ENCODE data around the gene CDK14.
"Not testable (repeated sequence)": the region's sequence is repeated elsewhere in the genome, so short reads cannot be mapped to it uniquely, and the experiment has no call there.

CDK14 gene

GRCh38 chr7:90715067-90715466, 118.9 kb downstream of the CDK14 start:
- no peak for DNase-seq

DNA sequence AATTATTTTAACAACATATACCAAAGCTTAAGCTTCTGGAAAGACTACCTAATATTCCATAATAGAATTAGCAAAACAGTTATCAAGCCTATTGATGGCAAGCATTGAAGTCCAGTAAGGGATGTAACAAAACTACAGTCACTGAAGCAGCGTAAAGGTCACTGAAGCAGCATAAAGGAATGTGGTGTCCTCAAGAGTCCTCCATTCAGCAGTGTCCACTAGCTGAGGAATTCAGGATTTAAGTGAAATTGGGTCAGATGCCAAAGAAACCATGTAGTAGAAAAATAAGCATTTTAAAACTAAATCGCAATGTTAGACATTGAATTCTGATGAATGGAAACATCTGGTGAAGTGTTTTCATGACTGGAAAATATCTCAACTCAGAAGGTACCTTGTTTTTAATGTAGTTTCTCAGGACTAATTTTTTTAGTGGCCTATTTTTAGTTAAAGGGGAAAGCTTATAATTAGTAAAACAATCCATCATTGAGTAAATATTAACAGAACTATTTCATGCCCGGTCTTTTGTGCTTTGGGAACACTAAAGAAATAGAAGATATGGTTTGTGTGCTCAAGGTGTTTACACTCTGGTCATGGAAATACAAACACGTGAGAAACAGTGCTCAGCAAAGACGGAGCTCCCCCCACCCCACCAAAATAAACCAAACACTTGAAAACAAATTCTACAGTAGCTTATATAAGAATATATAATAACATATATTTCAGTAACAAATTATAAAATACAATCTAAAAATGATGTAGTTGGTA, 121.4 kb downstream of the CDK14 start:
- no peak for DNase-seq

GRCh38 chr7:90719155-90719554, 123.0 kb downstream of the CDK14 start:
- DNase-seq, result no peak

GRCh38 chr7:90720984-90721760, 125.1 kb downstream of the CDK14 start:
- peak in 1 of 56 donors; percentile 9 for DNase-seq

GRCh38 chr7:90721869-90722431, 125.8 kb downstream of the CDK14 start:
- DNase-seq, result no peak

DNA sequence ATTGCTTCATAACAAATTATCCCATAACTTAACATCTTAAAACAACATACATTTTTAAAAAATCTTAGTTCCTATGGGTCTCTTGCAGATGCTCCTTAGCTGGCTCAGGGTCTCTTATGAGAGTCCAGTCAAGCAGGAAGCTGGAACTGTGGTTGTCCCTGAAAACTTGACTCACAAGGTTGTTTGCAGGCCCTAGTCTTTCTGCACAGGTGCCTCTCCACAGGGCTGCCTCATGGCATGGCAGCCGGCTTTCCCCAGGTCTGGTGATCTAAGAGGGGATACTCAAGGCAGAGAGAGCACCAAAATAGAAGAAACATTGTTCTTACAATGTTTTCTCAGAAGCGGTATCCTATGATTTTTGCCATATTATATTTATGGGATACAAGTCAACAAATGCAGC, 127.1 kb downstream of the CDK14 start:
- DNase-seq, result no peak

- DNase-seq, result no peak
These were observed 127.7 kb downstream of the CDK14 start for GRCh38 chr7:90723866-90724265.

GRCh38 chr7:90726120-90726519, 130.0 kb downstream of the CDK14 start:
- no peak for DNase-seq

- DNase-seq, result no peak
These were observed 130.5 kb downstream of the CDK14 start for GRCh38 chr7:90726623-90727022.

- no peak for DNase-seq
These were observed 131.3 kb downstream of the CDK14 start for GRCh38 chr7:90727412-90727811.

DNA sequence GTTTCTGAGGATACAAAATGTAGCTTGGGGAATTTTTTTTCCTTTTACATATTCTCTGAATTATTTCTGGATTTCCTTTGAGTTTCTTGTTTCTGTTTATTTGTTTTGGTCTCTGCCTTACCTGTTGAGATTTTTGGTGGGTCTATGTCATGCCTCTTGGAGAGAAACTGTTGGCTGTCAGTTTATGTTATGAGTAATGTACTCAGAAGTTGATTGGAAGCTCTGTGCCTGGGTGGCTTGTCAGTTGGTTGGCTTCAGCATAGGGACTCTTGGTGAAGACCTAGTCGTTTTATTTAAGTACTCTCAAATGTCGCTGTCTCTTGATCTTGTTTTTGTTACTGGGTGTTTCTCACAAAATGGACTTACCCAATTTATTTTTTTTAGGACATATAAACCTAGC, 132.4 kb downstream of the CDK14 start:
- DNase-seq, result no peak

DNA sequence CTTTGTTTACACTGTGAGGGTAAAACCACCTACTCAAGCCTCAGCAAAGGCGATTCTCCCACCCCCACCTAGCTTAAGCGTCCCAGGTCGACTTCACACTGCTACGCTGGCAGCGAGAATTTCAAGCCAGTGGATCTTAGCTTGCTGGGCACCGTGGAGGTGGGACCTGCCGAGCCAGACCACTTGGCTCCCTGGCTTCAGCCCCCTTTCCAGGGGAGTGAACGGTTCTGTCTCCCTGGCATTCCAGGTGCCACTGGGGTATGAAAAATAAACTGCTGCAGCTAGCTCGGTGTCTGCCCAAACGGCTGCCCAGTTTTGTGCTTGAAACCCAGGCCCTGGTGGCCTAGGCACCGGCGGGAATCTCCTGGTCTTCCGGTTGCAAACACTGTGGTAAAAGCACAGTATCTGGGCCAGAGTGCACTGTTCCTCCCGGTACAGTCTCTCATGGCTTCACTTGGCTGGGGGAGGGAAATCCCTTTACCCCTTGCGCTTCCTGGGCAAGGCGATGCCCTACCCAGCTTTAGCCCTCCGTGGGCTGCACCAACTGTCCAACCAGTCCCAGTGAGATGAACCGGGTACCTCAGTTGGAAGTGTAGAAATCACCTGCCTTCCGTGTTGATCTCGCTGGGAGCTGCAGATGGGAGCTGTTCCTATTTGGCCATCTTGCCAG, 139.6 kb downstream of the CDK14 start:
- DNase-seq, result not testable (repeated sequence)

DNA sequence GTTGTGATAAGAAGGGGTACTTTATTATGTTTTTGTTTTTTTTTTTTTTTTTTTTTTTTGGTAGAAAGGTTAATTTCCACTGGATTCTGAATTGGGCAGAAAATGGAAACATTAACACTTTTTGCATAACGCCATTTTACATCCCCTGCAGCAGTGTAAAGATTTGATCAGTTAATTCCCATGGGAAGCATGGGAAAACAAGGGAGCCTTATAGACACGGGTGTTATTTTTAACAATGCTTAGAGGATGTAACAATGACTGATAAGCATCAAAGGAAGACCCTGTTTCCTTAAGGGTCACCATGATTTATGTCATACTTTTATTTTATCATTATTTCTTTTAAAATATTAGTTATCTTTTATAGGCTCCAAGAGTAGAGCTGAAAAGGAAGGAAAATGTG, 140.2 kb downstream of the CDK14 start:
- DNase-seq, result no peak

DNA sequence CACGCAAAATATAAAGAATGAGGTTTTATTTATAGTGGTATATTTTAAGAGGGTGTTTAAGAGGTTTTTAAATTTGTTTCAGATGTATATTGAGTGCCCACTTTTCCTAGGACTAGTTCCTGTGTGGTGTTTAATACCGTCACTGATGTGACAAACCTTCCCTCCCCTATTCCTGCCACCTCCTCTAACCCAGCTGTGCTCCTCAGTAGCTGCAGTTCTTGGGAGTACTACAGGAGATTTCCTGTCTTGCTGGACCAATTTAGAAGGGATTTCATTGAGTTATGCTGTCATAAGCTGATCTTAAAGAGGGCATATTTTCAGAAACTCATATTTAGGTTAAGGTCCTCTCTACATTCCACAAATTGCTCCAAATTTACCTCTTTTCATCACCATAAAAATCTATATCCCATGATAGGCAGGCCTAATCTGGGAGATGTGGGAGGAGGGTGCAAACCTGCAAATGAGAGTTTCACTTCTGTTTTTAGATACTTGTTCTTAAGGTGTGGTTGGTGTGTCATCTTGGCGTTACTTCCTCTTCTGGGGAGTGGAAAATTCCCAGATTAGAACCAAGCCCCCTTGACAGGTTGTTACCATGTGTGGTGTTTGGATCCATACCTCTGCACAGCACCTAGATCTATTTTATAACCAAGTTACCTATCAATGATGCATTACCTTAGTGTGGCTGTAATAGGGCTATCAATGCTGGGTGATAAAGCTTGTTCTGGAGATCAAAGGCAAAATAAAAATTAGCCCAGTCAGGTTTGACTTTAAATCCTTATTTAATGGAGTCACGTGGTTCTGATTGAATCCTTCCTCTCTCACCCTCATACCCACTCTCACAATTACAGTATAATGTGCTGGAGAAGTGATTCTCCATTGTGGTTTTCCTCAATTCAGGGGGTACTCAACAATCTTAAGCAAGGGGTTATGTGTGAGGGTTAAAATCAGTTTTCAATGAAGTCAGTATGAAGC, 141.1 kb downstream of the CDK14 start:
- no peak for DNase-seq

DNA sequence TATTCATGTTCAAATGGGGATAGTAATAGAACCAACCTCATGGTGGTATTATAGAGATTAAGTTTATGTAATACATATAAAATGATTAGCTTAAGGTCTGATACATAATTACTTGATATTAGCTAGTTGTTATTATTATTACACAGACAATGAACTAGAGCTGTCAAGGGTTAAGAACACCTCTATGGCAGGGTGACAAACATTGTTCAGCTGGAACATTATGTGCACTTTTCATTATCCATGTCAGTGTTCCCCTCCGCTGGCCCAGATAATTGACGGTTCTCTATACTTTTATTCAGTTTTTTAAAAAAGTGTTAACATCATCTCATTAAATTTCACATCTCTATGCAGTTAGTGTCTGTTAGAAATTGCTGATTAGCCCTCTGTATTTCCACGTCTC, 142.1 kb downstream of the CDK14 start:
- DNase-seq, result no peak

GRCh38 chr7:90739716-90740115, 143.6 kb downstream of the CDK14 start:
- DNase-seq, result no peak

GRCh38 chr7:90740386-90740785, 144.3 kb downstream of the CDK14 start:
- no peak for DNase-seq

DNA sequence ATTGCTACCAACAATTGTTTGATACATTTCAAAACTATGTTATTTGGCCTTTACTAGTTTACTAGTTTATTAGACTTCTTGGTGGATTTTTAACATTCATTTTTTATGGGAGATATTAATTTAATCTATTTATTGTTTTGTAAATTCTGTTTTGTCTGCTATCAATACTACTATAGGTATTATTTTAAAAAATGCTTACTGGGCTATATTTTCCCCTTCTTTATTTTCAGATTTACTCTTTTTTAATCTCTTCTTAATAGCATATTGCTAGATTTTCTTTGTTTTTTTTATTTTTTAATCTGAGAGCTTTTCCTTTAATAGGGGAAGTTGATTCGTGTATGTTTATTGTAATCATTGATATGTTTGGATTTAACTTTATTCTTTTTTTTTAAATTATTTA, 147.5 kb downstream of the CDK14 start:
- no peak for DNase-seq

DNA sequence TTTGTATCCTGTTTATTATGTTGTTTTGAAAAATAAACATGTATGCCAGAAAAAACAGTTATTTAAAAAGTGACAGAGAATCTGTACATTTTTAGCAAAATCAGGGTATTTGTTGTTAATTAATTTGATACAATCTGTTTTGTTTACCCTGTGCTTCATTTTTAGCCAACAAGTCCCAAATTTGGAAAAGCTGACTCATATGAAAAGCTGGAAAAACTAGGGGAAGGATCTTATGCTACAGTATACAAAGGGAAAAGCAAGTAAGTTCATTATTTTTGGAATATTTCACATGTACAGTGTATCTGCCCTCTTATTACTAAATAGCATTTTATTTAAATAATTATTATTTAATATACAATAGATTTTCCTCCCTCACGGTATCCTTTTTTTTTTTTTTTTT, 151.4 kb downstream of the CDK14 start:
- no peak for DNase-seq

GRCh38 chr7:90749262-90749661, 153.1 kb downstream of the CDK14 start:
- DNase-seq, result no peak

DNA sequence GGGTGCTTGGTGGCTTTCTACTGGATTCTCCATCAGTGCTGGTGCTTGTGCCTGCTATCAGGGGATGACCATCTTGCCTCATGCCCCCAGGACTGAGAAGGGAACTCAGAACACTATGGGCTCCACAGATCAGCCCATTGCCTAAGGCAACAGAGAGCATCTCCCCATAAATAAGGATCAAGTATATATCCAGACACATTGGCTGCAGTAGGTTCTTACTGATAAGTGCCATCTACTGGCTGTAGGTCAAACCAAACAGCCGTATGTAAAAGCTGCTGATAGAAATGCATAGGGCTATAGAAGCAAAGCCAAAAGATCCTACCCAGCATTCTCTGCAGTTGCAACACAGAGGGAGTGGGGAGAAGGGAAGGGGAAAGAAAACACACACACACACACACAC, 153.7 kb downstream of the CDK14 start:
- DNase-seq, result no peak

All from amygdala (tissue), 56 donors.